T47D (cell line): Measurements from ENCODE around the gene ANLN.
"Not testable (repeated sequence)": the region's sequence is repeated elsewhere in the genome, so short reads cannot be mapped to it uniquely, and the experiment has no call there.

ENCODE experiments used
- DNase-seq, 2 experiments: peaks; one replicate each; pipeline versions ENCODE4 v3.0.0 to v3.0.0-alpha.2; 2011 to 2012; ENCODE audit warnings: low read depth in 1 of 2, low spot score in 1 of 2
- JUND ChIP-seq: IDR thresholded peaks from 2 replicates; pipeline ENCODE4 v1.6.1; 2012; ENCODE audit warnings: low read depth
- in situ Hi-C: cut with HindIII; loops from 2 replicates; pipeline ENCODE4 v1.10.0; 2016; ENCODE audit warnings: low sequenced_read_pairs, low pct_unique_long_range_greater_than_20kb

ANLN gene

DNA sequence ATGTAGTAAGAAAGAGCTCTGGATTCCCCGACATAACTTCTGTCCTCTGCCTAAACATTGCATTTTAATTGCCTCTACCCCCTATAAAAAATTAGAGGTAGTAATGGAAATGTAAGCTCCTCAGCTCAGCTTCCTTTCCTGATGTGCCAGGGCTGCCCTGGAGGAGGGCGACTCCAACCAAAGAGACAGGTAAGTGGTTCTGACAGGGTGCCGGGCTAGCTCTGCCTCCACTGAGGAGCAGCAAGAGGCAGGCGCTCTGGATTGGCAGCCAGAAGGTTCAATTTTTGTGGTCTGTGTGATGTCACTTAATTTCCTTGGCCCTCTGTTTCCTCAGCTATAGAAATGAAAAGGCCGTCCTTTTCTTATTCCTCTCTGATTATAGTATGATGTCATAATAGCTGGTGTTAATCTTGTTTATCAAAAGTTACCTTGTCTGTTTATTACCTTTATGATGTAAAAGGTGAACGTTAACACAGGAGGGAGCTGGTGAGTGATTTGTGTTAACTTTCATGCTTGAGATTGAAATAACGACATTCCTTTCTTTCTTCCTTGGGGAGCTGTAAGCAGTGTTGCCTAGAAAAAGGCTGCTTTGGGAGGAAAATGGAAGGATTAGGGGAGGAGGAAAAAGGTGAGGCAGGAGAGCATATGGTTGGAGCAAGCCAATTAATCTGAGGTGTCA is 51.8 kb downstream of the ANLN start:
- DNase-seq = no peak
- in situ Hi-C loops = no loop called here
- no peak for TF ChIP-seq JUND

DNA sequence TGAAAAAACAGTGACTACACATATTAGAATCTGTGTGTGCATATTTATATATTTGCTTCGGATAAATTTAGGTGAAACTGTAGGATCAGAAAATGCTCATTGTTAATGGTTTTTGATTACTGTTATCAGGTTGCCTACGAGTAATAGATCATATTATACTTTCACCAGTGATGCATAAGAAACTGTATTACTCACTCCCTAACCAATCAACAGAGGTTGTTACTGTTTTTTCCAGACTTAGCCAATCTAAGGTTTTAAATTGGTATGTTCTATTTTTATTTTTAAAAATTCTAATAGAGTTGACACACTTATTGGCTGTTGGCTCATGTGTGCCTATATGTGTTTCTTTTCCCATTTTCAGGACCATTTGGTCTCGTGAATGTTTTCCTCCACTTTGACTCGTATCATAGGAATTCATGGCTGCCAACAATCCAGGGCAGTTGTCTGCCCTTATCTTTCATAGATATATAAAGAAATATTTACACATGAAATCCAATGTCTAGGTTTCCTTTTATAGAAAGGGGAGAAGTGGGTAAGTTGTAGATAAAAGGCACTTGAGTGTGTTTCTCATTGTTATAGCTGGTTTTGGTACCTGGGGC is 59.2 kb downstream of the ANLN start:
- in situ Hi-C loops = no loop called here
- DNase-seq = no peak
- no peak for TF ChIP-seq JUND

- in situ Hi-C loops = no loop called here
- DNase-seq = no peak
- TF ChIP-seq JUND = no peak
Measured at GRCh38 chr7:36449685-36450084, 60.0 kb downstream of the ANLN start.

- TF ChIP-seq JUND = no peak
- DNase-seq = no peak
- in situ Hi-C loops = no loop called here
Measured at GRCh38 chr7:36453769-36454168, 64.1 kb downstream of the ANLN start.

GRCh38 chr7:36455646-36456045 is 66.0 kb downstream of the ANLN start:
- in situ Hi-C loops = no loop called here
- no peak for DNase-seq
- no peak for TF ChIP-seq JUND

DNA sequence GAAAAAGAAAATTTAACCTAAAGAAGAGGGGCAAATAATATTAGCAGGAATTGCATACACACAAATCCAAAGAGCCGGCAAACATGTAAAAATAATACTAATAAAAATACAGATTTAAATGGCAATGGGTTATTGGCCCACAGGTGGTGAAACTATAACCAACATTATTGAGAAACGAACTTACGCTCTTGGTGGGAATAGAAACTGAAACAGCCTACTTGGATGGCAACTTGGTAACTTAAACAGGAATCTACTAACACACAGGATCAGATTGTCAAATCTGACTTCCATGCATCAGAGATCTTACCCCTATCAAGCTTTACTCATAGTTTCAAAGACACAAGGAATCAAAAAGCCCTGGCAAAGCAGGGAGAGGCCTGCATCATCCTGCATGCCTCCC is 66.5 kb downstream of the ANLN start:
- in situ Hi-C loops = no loop called here
- no peak for DNase-seq
- no peak; the same call in 1 of the 2 replicates for TF ChIP-seq JUND

DNA sequence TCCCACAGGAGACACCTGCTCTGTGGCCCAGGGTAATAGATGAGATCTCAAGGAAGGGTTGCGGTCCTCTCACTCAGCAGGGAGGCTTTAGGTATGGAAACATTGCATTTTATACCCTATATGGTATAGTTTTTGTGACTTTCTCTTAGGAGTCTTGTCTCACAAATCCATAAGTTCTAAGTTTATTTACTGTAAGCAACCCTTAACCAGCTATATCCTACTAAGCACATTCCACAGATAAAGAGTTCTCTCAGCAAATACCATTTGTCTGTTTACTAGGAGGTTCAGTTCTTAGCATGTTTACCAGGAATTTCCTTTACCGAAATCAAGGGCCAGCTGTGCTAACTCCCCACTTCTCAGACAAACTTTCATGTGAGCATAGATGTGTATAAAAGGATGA is 66.9 kb downstream of the ANLN start:
- in situ Hi-C loops = no loop called here
- no peak for DNase-seq
- TF ChIP-seq JUND = no peak

DNA sequence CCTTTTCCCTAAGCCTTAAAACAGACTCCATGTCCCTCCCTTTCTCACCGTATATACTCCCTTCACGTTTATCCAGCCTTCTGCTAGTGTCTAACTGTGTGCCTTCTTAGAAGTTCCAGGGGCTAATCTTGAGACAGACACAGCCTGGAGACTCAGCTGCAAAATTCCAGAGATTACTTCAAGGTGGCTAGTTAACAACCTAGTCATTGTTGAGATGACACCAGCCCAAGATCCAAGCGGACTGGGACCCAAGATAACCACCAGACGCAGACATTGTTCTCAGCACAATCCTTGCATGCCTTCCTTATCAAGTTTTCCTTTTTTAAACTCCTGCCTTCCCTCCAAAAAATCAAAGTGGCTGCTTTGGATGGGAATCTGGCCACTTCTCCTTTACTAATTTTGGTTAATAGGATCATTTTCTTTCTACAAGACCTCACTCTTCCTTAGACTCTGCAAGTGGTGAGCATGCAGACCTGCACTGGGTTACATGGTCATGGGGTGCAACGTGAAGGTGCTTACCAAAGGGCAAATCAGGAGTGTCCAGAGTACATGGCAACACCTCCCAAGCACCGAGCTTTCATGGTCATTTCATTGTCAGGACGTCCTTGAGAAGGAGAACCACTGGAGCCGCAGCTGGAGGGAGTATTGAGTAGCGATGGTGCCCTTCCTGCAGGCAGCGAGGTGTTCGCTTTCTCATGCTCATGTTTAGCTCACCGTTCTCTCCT is 69.7 kb downstream of the ANLN start:
- TF ChIP-seq JUND = no peak
- DNase-seq = no peak
- in situ Hi-C loops = no loop called here

DNA sequence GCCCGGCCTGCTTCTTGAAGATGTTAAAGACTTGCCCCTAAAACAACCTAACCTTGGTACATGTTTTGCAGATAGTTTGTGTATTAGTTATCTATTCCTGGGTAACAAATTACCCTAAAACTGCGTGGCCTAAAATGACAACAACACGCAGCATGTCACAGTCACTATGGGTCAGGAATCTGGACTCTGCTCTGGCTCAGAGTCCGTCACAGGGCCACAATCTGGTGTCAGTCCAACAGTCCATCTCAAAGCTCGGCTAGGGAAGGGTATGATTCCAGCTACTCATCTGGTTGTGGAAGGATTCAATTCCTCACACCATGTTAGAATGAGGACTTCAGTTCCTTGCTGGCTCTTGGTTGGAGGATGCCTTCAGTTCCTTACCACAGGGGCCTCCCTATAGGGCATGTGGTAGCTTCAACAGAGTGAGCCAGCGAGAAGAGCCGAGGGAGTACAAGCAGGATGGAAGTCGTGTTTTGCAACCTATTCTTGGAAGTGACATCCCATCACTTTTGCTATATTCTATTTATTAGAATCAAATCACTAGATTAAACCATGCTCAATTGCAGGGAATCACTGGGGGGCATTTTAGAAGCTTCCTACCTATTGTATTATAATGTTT is 71.3 kb downstream of the ANLN start:
- TF ChIP-seq JUND = no peak
- in situ Hi-C loops = no loop called here
- DNase-seq = no peak

GRCh38 chr7:36462551-36463137 is 73.0 kb downstream of the ANLN start:
- no peak for DNase-seq
- in situ Hi-C loops = no loop called here
- no peak for TF ChIP-seq JUND

DNA sequence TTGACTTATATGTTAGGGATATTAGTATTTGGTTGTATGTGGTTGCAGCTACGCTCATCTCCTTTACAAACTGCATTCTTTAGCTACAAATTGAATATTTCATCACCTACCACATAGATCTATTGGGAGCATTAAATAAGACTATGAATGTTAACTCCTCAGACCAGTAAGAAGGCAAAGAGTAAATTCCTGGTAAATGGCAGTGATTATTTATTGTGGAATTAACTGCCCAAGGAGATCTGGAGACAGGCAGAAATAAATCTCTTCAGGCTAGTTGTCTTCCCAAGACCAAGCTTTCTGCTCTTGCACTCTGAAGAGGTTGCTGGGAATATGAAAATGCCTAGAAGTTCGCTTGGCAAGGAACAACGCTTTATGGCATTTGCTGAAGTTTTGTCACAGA is 74.6 kb downstream of the ANLN start:
- DNase-seq = no peak
- no peak for TF ChIP-seq JUND
- in situ Hi-C loops = no loop called here

- in situ Hi-C loops, DNase-seq: not testable (repeated sequence)
Measured at GRCh38 chr7:36466001-36466400, 76.3 kb downstream of the ANLN start.

- peak; percentile 20 to 69 for DNase-seq
- TF ChIP-seq JUND = no peak; the same call in 1 of the 2 replicates
- in situ Hi-C loops = no loop called here
Measured at GRCh38 chr7:36468370-36469101, 78.9 kb downstream of the ANLN start.
